Measurements from ENCODE around the gene MAP3K12. TPM values are rescaled to one million over a fixed set of nuclear protein-coding genes. Genes with fewer than 3 reads are reported as not detected.

The MAP3K12 gene
- total and polyA plus RNA-seq, 10 of the 15 experiments (the other 5 are each of a cell fraction or from before 2014, with no cell fraction given): 0.45 to 14.9 (median 6.9) TPM

DNA sequence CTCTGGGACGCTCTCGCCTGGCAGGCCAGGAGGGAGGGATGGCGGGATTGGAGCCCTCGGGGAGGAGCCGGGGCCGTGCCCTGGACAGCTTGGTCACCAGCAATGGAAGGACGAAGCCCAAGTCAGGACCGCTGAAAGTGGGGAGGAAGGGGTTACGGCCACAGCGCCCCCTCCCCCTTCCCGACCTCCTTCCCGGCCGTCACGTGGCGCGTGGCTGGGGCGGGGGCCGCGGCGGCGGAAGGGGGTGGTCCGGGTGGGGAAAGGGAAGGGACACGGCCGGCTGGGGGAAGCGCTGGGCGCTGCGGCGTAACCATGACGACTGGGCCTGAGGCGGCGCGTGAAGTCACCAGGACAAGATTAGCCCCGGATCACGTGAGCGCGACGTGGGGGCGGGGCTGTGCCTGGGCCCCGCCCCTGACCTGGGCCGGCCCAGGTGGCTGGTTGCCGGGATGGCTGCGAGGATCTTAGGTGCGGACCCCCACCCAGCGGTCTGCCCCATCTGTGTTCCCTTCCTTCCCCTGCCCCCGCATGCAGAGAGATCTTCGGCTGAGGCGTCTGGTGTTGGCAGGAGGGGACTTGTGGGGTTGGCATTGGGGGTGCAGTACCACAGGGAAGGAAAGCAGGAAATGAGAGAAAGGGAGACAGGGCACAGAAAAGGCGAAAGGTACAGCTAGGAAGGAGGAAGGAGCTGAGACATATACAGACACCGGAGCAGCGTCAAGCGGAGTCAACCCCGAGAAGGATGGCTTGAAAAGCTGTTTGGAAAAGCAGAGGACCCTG is 6.2 kb downstream of the MAP3K12 start (continued):
- TF ChIP-seq, protein P1, sequence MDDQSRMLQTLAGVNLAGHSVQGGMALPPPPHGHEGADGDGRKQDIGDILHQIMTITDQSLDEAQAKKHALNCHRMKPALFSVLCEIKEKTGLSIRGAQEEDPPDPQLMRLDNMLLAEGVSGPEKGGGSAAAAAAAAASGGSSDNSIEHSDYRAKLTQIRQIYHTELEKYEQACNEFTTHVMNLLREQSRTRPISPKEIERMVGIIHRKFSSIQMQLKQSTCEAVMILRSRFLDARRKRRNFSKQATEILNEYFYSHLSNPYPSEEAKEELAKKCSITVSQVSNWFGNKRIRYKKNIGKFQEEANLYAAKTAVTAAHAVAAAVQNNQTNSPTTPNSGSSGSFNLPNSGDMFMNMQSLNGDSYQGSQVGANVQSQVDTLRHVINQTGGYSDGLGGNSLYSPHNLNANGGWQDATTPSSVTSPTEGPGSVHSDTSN (IDR thresholded peaks at IDR 0.05; ENCODE audit: insufficient replicate concordance, low read depth, low read length): no peak
- TF ChIP-seq TAF1 (IDR thresholded peaks at IDR 0.05; ENCODE audit: borderline replicate concordance, low read depth, low read length) (no peak), NFYB (IDR thresholded peaks at IDR 0.05; ENCODE audit: insufficient read depth, low read depth, low read length) (no peak), BACH1 (IDR thresholded peaks at IDR 0.05; ENCODE audit: borderline replicate concordance) (no peak), SUPT20H (IDR thresholded peaks at IDR 0.05; ENCODE audit: borderline replicate concordance, control insufficient read depth, low read depth, low read length) (no peak), SREBF1 (IDR thresholded peaks at IDR 0.05; ENCODE audit: low read length) (no peak), EGR1 (IDR thresholded peaks at IDR 0.05; ENCODE audit: borderline replicate concordance in 1 of 2, low read depth in 2 of 2, low read length in 2 of 2) (no peak), NR2F1 (conservative IDR thresholded peaks at IDR 0.05) (no peak), SPI1 (IDR thresholded peaks at IDR 0.05; ENCODE audit: borderline replicate concordance, insufficient read depth, low read depth, low read length) (no peak), EED (IDR thresholded peaks at IDR 0.05; ENCODE audit: low read depth) (no peak), RELA (IDR thresholded peaks at IDR 0.05; ENCODE audit: borderline replicate concordance, partially characterized antibody) (no peak), FOXK2 (IDR thresholded peaks at IDR 0.05) (no peak), SRF (IDR thresholded peaks at IDR 0.05; ENCODE audit: low read depth in 2 of 2, low read length in 2 of 2) (no peak), STAT1 (conservative IDR thresholded peaks at IDR 0.05) (no peak), IRF4 (IDR thresholded peaks at IDR 0.05; ENCODE audit: low read depth, low read length) (no peak), POLR2A (IDR thresholded peaks at IDR 0.05; ENCODE audit: low read depth, low read length) (peak; percentile 83), GABPA (IDR thresholded peaks at IDR 0.05; ENCODE audit: low read depth) (no peak)
- TF ChIP-seq, protein P2, sequence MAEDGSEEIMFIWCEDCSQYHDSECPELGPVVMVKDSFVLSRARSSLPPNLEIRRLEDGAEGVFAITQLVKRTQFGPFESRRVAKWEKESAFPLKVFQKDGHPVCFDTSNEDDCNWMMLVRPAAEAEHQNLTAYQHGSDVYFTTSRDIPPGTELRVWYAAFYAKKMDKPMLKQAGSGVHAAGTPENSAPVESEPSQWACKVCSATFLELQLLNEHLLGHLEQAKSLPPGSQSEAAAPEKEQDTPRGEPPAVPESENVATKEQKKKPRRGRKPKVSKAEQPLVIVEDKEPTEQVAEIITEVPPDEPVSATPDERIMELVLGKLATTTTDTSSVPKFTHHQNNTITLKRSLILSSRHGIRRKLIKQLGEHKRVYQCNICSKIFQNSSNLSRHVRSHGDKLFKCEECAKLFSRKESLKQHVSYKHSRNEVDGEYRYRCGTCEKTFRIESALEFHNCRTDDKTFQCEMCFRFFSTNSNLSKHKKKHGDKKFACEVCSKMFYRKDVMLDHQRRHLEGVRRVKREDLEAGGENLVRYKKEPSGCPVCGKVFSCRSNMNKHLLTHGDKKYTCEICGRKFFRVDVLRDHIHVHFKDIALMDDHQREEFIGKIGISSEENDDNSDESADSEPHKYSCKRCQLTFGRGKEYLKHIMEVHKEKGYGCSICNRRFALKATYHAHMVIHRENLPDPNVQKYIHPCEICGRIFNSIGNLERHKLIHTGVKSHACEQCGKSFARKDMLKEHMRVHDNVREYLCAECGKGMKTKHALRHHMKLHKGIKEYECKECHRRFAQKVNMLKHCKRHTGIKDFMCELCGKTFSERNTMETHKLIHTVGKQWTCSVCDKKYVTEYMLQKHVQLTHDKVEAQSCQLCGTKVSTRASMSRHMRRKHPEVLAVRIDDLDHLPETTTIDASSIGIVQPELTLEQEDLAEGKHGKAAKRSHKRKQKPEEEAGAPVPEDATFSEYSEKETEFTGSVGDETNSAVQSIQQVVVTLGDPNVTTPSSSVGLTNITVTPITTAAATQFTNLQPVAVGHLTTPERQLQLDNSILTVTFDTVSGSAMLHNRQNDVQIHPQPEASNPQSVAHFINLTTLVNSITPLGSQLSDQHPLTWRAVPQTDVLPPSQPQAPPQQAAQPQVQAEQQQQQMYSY (CRISPR knock-in tag; IDR thresholded peaks at IDR 0.05): no peak
- TF ChIP-seq, protein P3, sequence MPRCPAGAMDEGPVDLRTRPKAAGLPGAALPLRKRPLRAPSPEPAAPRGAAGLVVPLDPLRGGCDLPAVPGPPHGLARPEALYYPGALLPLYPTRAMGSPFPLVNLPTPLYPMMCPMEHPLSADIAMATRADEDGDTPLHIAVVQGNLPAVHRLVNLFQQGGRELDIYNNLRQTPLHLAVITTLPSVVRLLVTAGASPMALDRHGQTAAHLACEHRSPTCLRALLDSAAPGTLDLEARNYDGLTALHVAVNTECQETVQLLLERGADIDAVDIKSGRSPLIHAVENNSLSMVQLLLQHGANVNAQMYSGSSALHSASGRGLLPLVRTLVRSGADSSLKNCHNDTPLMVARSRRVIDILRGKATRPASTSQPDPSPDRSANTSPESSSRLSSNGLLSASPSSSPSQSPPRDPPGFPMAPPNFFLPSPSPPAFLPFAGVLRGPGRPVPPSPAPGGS (IDR thresholded peaks at IDR 0.05; ENCODE audit: borderline replicate concordance, insufficient read depth, low read depth, low read length, poor library complexity, severe bottlenecking): no peak
- TF ChIP-seq, protein P4, sequence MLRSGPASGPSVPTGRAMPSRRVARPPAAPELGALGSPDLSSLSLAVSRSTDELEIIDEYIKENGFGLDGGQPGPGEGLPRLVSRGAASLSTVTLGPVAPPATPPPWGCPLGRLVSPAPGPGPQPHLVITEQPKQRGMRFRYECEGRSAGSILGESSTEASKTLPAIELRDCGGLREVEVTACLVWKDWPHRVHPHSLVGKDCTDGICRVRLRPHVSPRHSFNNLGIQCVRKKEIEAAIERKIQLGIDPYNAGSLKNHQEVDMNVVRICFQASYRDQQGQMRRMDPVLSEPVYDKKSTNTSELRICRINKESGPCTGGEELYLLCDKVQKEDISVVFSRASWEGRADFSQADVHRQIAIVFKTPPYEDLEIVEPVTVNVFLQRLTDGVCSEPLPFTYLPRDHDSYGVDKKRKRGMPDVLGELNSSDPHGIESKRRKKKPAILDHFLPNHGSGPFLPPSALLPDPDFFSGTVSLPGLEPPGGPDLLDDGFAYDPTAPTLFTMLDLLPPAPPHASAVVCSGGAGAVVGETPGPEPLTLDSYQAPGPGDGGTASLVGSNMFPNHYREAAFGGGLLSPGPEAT (IDR thresholded peaks at IDR 0.05; ENCODE audit: low read depth): no peak
- TF ChIP-seq, protein P5, sequence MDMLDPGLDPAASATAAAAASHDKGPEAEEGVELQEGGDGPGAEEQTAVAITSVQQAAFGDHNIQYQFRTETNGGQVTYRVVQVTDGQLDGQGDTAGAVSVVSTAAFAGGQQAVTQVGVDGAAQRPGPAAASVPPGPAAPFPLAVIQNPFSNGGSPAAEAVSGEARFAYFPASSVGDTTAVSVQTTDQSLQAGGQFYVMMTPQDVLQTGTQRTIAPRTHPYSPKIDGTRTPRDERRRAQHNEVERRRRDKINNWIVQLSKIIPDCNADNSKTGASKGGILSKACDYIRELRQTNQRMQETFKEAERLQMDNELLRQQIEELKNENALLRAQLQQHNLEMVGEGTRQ (IDR thresholded peaks at IDR 0.05; ENCODE audit: borderline replicate concordance, low read depth, low read length): peak; percentile 87
